Islet of Langerhans (tissue), 1 donor: Measurements from ENCODE around the gene ITGA5.

Experiments
- FAIRE-seq: peaks from one replicate; lab custom pipeline; 2011; peaks lifted over from hg19 to GRCh38; lab: Jason Lieb, UNC

Gene ITGA5

GRCh38 chr12:54388237-54389133, 30.6 kb downstream of the ITGA5 start:
- no peak for FAIRE-seq

- no peak for FAIRE-seq
Observed at GRCh38 chr12:54387114-54387467, 32.0 kb downstream of the ITGA5 start.

- FAIRE-seq = no peak
Observed at GRCh38 chr12:54386403-54387113, 32.5 kb downstream of the ITGA5 start.

DNA sequence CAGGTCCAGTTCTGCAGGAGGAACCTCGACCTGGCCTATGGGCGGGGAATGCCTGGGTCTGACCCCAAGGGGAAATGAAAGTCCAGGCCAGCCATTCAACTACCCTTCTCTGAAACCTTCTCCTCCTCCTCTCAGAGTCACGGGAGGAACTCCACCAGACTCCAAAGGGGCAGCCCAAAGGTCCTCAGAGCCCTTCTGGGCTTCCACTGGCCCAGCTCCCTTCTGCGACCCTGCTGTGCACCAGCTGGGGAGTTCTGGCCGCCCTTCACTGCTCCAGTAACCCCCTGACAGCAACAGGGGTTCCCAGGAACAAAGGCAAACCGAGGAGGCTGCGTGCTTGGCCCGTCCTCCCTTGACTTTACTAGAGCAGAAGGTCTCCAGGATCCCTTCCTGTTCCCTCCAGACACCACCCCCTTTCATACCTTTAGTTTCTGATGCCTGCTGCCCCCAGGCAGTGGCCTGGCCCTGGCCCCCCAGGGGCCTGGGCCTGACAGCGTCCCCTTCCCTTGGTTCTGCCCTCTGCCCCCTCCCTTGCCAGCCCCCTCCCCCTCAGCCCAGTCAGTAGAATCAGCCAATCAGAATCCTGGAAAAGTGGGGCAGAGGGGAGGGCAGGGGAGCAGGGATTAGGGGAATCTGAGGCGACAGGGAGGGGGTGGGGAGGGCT, 33.7 kb downstream of the ITGA5 start:
- FAIRE-seq = no peak

DNA sequence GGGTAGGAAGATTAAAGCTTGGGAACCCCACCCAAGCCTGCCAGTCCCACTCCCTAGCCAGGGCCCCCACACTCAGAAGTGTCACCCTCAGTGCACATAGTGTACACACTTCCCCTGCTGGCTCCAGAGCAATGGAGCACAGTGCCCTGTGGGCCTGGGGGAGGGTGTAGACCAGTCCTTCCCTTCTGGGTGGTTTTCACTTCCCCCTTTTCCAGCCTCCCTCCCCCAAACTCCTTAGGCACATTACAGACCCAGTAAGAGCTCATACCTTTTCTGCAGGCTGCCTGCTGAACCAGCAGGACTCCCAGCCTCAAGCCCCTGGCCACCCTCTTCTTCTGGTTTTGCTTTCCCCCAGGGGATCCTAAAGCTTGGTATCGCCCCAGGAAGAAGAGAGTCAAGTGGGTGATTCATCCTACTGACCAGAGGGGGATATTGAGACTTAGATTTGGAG, 34.5 kb downstream of the ITGA5 start, which contains the start of gene ZNF385A:
ZNF385A (minus strand) TSS at position 143 of the 451 bp plus-strand sequence. CDS start 219 bp downstream, outside the sequence.
- FAIRE-seq = no peak

GRCh38 chr12:54383041-54383609, 35.9 kb downstream of the ITGA5 start:
- no peak for FAIRE-seq

GRCh38 chr12:54381136-54381535, 37.9 kb downstream of the ITGA5 start:
- no peak for FAIRE-seq

DNA sequence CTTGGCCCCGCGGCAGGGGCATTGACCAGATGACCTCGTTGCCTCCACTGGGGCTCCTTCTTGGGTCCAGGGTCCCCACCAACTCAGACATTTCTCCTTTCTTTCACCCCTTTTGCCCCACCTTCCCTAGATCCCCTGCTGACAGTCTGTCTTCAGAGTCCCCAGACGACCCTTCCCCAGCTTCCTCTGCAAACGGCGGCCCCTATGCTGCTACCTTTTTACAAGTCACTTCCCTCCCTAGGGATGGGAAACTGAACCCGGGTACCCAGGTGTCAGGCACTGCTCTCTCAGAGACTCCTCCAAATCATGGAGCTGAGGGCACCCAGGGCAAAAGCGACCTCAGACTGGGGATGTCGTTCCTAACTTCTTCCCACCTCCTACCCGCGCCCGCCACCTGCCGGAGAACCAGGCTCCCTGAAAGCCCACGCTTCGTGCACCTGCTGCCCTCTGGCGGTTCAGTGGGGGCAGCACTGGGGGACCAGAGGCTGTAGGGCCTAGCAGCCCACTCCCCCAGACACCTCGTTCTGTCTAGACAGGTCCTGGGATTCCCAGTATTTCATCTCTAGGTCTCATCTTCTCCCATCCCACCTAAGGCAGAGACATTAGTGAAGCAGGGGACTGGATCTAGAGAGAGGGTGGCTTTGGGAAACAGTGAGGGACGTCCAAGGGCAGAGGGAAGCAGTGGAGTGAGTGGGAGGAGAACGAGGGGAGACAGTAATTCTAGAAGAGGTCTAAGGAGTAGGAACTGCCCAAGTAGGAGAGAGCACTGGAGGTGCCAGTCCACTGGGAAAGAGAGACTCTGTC, 39.5 kb downstream of the ITGA5 start:
- no peak for FAIRE-seq

DNA sequence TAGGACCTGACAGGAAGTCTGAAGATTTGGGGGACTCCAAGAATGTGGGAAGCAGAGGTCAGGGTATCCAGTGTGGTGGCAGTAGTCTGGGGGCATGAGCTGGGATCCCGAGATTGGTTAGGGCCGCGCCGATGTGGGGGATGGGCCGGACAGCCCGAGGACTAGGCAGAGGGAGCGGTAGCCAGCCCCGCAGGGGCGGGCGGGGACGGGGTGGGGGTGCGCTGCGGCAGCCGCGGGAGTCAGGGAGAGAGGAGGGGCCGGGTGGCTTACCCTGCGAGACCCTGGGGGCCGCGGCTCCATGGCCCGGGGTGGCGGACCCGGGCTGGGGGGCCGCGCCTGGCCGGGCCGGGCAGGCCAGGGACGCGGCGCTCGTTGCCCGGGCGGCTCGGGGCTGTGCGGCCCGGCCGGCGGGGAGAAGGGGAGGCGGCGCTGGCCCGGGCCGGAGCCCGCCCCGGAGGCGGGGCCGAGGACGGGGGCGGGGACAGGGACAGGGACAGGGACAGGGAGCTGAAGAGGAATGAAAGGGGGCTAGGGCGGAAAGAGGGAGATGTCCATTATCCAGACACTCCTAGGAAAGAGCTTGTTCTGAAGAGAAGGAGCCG, 40.2 kb downstream of the ITGA5 start:
- no peak for FAIRE-seq

- no peak for FAIRE-seq
Observed at GRCh38 chr12:54377797-54378515, 41.1 kb downstream of the ITGA5 start.

GRCh38 chr12:54377007-54377406, 42.1 kb downstream of the ITGA5 start:
- no peak for FAIRE-seq

DNA sequence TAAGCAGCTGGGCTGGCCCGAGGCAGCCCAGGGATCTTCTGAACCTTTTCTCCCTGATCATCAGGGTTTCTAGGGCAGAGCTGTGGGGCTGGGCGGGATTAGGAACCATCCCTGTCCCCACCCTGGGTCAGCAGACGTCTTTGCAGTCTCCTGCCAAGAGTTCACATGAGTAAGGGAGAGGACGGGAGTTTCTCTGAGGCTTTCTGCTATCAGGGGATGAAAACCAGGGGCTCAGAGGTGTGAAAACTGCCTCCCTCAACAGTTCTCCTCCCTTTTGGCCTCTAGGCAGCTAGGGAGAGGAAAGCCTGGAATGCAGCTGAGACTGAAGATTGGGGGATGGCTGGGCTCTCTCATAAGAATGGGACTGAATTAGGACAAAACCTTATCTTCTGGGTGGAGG, 42.5 kb downstream of the ITGA5 start:
- no peak for FAIRE-seq

DNA sequence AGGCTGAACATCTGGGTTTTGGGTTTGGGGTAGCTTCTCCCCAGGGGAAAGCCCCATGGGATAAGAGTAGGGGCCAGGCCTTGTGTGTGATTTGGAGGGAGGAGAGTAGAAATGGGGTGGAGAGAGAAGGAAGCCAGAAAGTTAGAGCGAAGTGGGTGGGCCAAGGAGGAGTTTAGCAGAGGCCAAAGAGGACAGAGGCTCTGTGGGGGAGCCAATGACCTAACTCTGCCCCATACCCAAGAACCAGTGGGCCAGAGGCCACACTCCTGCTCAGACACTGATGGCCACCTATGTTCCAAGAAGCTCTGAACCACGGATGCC, 43.8 kb downstream of the ITGA5 start:
- no peak for FAIRE-seq

DNA sequence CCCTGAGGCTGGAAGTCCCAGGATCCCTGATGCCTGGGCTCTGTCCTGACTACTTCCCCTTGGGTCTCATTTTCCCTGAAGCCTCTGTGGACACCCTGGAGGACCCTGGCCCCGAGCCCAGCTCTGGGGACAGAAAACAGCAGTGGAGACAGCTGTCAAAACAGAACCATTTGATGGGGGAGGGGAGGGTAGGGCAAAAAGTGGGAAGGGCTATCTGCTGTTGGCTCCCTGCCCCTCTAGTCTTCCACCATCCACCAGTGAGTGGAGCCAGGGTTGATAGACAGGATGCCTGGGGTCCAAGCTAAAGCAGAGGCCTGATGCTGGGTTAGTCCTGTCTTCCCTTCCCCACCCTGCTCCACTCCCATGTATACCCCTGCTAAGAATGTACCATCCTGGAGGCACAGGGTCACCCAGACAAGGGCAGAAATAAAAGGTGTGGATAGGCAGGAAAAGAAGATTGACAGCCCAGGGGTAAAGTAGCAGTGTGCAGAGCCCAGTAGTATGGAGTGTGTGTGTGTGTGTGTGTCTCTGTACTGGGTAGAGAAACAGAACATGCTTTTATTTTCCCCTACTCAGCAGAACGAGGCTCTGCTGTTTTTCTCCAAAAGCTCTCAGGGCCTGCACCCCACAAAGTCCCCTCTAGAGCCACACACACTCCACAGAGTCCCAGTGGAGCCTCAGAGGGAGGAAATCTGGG, 44.4 kb downstream of the ITGA5 start:
- FAIRE-seq = no peak

DNA sequence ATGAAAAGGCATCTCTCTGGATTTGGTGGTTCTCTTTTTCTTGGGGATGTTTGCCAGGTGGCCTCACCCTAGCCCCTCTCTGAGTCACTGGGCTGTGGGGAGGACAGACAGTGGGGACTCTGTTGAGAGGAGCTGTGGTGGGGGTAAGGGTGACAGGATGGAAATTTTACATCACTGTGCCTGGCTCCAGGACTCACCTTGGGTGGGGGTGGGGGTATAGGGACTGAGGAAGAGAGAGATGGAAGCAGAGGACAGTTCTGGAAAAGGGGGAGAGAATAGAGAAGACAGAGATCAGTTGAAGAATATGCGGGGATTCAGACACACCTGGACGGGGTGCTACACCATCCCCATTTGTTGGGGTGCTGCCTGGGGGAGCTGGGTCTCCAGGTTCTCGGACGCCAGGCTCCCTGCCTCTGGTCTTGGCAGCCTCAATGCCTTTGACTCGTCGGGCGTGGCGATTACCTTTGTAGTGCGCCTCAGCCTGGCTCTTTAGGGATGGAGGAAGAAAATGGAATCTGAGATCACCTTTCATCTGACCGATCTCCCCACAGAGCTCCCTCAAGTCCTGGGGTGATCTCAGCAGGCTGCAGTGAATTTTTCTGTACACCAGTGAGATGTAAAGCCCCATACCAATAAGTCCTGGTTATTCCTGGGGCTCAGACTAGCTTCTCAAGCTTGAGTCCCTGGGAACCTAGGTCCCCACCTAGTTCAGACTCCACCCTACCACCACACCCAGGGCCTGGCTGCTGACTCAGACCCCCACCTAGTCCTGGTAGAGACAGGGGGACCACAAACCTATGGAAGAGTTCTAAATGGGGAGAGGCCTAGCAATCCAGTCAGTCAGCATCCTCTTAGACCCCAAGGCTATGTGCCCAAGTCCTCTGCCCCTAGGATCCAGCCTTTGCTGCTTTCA, 45.2 kb downstream of the ITGA5 start:
- no peak for FAIRE-seq

DNA sequence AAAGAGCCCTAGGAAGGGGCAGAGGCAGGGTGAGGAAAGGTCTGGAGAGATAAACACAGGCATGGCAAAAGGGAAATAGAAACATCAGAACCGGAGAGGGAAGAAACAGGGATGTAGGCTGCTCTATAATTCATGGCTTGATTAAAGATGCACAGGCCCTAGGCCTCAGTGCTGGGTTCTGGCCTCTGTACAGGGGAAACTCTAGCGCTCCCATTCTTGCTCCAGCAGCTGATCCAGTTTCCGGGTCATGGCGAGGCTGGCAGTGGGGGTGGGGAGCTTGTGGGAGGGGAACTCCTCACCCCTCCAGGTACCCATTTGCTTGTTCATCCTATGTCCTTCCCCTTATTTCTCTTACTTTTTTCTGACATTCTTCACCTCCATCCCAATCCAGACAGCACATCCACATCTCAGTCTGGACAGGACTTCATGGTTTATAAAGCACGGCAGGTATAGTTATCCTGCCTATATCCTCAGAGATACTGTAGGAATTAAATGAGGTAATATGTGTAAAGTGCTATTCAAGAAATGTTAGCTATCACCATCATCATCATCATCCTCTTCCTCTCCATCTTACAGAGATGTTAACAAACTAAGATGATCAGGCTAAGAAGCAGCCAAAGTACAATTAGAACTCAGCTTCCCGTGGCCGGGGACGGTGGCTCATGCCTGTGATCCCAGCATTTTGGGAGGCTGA, 46.8 kb downstream of the ITGA5 start:
- FAIRE-seq = no peak

GRCh38 chr12:54371328-54372112, 47.5 kb downstream of the ITGA5 start:
- FAIRE-seq = no peak
